ENCODE data around the gene TRIM67.

The TRIM67 gene

DNA sequence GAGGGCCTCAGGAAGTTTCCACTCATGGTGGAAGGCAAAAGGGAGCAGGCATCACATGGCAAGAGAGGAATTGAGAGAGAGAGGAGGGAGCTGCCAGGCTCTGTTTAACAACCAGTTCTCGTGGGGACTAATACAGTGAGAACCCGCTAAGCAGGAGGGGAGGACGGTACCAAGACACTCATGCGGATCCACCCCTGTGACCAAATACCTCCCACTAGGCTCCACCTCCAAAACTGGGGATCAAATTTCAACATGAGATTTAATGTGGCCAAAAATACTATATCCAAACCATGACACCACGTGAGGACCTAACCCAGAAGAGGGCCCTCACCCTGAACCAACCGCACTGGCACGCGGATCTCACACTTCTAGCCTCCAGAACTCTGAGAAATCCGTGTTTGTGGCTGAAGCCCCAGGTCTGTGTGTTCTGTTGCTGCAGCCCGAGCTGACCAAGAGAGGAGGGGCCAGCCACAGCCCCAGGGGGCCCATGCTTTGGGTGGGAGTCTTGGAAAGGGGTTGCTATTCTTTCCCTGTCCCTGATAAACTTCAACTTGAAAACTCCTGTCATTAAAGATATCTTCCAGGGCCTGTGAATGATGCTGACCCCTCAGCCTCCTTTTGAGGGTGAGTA lies 32.0 kb downstream of the TRIM67 start:
- TF ChIP-seq ZNF565 (CRISPR knock-in tag; conservative IDR thresholded peaks at IDR 0.05; ENCODE audit: low read depth) = no peak
- no peak for TF ChIP-seq GLIS3 (CRISPR knock-in tag; IDR thresholded peaks at IDR 0.05)
- no peak for TF ChIP-seq ZFP30 (CRISPR knock-in tag; IDR thresholded peaks at IDR 0.05)
- no peak for TF ChIP-seq ZNF8 (CRISPR knock-in tag; IDR thresholded peaks at IDR 0.05)
- TF ChIP-seq ISL1 (CRISPR knock-in tag; IDR thresholded peaks at IDR 0.05) = no peak
- TF ChIP-seq, protein P1, sequence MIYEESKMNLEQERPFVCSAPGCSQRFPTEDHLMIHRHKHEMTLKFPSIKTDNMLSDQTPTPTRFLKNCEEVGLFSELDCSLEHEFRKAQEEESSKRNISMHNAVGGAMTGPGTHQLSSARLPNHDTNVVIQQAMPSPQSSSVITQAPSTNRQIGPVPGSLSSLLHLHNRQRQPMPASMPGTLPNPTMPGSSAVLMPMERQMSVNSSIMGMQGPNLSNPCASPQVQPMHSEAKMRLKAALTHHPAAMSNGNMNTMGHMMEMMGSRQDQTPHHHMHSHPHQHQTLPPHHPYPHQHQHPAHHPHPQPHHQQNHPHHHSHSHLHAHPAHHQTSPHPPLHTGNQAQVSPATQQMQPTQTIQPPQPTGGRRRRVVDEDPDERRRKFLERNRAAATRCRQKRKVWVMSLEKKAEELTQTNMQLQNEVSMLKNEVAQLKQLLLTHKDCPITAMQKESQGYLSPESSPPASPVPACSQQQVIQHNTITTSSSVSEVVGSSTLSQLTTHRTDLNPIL (CRISPR knock-in tag; IDR thresholded peaks at IDR 0.05; ENCODE audit: low read depth) = no peak
- no peak for TF ChIP-seq PPARA (CRISPR knock-in tag; IDR thresholded peaks at IDR 0.05; ENCODE audit: borderline replicate concordance)
- no peak for ATAC-seq

DNA sequence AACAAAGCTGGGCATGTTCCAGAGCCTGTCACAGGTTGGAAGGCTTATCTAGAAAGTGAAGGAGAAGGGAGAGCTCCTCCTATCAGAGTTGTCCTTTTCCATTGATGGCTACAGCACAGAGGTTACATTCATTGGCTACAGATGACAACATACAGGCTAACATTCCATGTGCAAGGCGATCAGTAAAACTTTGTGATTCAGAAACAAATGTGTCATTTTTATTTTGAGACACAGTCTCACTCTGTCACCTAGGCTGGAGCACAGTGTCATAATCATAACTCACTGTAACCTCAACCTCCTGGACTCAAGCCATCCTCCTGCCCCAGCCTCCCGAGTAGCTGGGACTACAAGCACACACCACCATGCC lies 32.6 kb downstream of the TRIM67 start:
- no peak for ATAC-seq
- TF ChIP-seq OSR1 (CRISPR knock-in tag; IDR thresholded peaks at IDR 0.05) (no peak), PPARA (CRISPR knock-in tag; IDR thresholded peaks at IDR 0.05; ENCODE audit: borderline replicate concordance) (no peak), TOX (CRISPR knock-in tag; IDR thresholded peaks at IDR 0.05; ENCODE audit: borderline replicate concordance) (no peak)
- TF ChIP-seq, protein P2, sequence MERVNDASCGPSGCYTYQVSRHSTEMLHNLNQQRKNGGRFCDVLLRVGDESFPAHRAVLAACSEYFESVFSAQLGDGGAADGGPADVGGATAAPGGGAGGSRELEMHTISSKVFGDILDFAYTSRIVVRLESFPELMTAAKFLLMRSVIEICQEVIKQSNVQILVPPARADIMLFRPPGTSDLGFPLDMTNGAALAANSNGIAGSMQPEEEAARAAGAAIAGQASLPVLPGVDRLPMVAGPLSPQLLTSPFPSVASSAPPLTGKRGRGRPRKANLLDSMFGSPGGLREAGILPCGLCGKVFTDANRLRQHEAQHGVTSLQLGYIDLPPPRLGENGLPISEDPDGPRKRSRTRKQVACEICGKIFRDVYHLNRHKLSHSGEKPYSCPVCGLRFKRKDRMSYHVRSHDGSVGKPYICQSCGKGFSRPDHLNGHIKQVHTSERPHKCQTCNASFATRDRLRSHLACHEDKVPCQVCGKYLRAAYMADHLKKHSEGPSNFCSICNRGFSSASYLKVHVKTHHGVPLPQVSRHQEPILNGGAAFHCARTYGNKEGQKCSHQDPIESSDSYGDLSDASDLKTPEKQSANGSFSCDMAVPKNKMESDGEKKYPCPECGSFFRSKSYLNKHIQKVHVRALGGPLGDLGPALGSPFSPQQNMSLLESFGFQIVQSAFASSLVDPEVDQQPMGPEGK (CRISPR knock-in tag; IDR thresholded peaks at IDR 0.05; ENCODE audit: borderline replicate concordance) = no peak
- TF ChIP-seq, protein P1 (CRISPR knock-in tag; IDR thresholded peaks at IDR 0.05; ENCODE audit: low read depth) = no peak
- TF ChIP-seq, protein P3, sequence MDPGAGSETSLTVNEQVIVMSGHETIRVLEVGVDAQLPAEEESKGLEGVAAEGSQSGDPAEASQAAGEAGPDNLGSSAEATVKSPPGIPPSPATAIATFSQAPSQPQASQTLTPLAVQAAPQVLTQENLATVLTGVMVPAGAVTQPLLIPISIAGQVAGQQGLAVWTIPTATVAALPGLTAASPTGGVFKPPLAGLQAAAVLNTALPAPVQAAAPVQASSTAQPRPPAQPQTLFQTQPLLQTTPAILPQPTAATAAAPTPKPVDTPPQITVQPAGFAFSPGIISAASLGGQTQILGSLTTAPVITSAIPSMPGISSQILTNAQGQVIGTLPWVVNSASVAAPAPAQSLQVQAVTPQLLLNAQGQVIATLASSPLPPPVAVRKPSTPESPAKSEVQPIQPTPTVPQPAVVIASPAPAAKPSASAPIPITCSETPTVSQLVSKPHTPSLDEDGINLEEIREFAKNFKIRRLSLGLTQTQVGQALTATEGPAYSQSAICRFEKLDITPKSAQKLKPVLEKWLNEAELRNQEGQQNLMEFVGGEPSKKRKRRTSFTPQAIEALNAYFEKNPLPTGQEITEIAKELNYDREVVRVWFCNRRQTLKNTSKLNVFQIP (CRISPR knock-in tag; IDR thresholded peaks at IDR 0.05; ENCODE audit: borderline replicate concordance, low read depth) = no peak

DNA sequence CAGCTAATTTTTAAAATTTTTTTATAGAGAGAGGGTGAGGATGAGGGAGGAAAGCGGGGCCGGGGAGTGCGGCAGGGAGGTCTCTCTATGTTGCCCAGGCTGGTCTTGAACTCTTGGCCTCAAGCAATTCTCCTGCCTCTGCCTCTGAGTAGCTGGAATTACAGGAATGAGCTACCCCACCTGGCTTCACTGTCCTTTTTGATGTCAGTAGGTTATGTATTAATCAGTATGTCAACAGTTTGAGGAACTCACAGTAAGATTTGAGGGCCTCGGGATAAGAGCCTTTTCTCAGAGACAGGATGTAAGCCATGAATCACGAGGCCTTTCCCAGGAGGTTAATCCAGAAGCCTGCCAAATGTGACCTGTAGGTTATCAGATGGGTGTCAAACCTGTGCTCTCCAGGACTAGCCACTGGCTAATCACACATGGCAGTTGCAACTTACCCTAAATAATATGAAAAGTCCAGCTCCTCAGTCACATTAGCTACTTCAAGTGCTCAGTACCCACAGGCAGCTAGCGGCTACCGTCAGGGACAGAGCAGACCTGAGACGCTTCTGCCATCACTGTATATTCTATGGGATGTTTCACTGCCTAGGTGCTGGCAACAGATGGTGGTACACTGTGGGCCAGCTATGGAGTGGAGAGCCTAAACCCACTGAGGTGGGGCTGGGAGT lies 33.1 kb downstream of the TRIM67 start:
- ATAC-seq = no peak; the same call in 2 of the 3 replicates
- TF ChIP-seq ZC3H10 (CRISPR knock-in tag; IDR thresholded peaks at IDR 0.05) (no peak), OSR1 (CRISPR knock-in tag; IDR thresholded peaks at IDR 0.05) (no peak), ZNF8 (CRISPR knock-in tag; IDR thresholded peaks at IDR 0.05) (no peak), PPARA (CRISPR knock-in tag; IDR thresholded peaks at IDR 0.05; ENCODE audit: borderline replicate concordance) (no peak), CSDC2 (CRISPR knock-in tag; IDR thresholded peaks at IDR 0.05) (no peak), TOX (CRISPR knock-in tag; IDR thresholded peaks at IDR 0.05; ENCODE audit: borderline replicate concordance) (no peak), ZNF565 (CRISPR knock-in tag; conservative IDR thresholded peaks at IDR 0.05; ENCODE audit: low read depth) (no peak)

DNA sequence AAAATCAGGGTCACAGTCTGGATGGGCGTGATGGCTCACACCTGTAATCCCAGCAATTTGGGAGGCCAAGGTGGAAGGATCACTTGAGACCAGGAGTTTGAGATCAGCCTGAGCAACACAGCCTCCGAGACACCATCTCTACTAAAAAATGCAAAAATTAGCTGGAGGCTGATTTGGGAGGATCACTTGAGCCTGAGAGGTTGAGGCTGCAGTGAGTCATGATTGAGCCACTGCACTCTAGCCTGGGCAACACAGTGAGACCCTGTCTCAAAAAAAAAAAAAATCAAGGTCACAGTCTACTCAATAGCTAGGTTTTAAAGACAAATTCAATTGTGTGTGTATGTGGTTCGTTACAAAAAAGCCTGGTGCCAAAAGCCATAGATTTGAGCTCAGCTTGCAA lies 34.4 kb downstream of the TRIM67 start:
- no peak for ATAC-seq
- no peak for TF ChIP-seq RARB (CRISPR knock-in tag; IDR thresholded peaks at IDR 0.05)
- no peak for TF ChIP-seq ZNF70 (CRISPR knock-in tag; IDR thresholded peaks at IDR 0.05)
- TF ChIP-seq, protein P2 (CRISPR knock-in tag; IDR thresholded peaks at IDR 0.05; ENCODE audit: borderline replicate concordance) = no peak
- TF ChIP-seq, protein P3 (CRISPR knock-in tag; IDR thresholded peaks at IDR 0.05; ENCODE audit: borderline replicate concordance, low read depth) = no peak
- TF ChIP-seq GLIS3 (CRISPR knock-in tag; IDR thresholded peaks at IDR 0.05) = no peak
- no peak for TF ChIP-seq ZFP30 (CRISPR knock-in tag; IDR thresholded peaks at IDR 0.05)
- TF ChIP-seq, protein P4, sequence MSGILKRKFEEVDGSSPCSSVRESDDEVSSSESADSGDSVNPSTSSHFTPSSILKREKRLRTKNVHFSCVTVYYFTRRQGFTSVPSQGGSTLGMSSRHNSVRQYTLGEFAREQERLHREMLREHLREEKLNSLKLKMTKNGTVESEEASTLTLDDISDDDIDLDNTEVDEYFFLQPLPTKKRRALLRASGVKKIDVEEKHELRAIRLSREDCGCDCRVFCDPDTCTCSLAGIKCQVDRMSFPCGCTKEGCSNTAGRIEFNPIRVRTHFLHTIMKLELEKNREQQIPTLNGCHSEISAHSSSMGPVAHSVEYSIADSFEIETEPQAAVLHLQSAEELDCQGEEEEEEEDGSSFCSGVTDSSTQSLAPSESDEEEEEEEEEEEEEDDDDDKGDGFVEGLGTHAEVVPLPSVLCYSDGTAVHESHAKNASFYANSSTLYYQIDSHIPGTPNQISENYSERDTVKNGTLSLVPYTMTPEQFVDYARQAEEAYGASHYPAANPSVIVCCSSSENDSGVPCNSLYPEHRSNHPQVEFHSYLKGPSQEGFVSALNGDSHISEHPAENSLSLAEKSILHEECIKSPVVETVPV (CRISPR knock-in tag; IDR thresholded peaks at IDR 0.05) = no peak
- TF ChIP-seq ZNF565 (CRISPR knock-in tag; conservative IDR thresholded peaks at IDR 0.05; ENCODE audit: low read depth) = no peak
- no peak for TF ChIP-seq PPARA (CRISPR knock-in tag; IDR thresholded peaks at IDR 0.05; ENCODE audit: borderline replicate concordance)
- TF ChIP-seq, protein P1 (CRISPR knock-in tag; IDR thresholded peaks at IDR 0.05; ENCODE audit: low read depth) = no peak
- TF ChIP-seq SNAI2 (CRISPR knock-in tag; IDR thresholded peaks at IDR 0.05) = no peak
- no peak for TF ChIP-seq ESRRG (CRISPR knock-in tag; IDR thresholded peaks at IDR 0.05)
- no peak for TF ChIP-seq CSDC2 (CRISPR knock-in tag; IDR thresholded peaks at IDR 0.05)
- TF ChIP-seq BACH2 (CRISPR knock-in tag; IDR thresholded peaks at IDR 0.05; ENCODE audit: borderline replicate concordance) = no peak
- TF ChIP-seq ZFP3 (CRISPR knock-in tag; IDR thresholded peaks at IDR 0.05) = no peak
- no peak for TF ChIP-seq TCF4 (CRISPR knock-in tag; IDR thresholded peaks at IDR 0.05; ENCODE audit: borderline replicate concordance)

Data from SK-N-SH treated with all-trans-retinoic acid at 6 μM for 48 hours (cell line).